GM23338 (cell line): ENCODE results near the gene FBXO39. TPM values are rescaled to one million over a fixed set of nuclear protein-coding genes. Genes with fewer than 3 reads are reported as not detected.

Experiments
- ATAC-seq: fragments of 200-7000 bp; cut with Tn5 transposase; 3 replicates; pipeline ENCODE4 v1.9.1; 2020
- DNase-seq: peaks from one replicate; pipeline ENCODE4 v3.0.0-alpha.2; 2015; ENCODE audit warnings: low spot score
- H2AFZ ChIP-seq: fragments of 200-600 bp; sonication (generic); 2 replicates; pipeline ENCODE4 v1.8.0; 2016; ENCODE audit warnings: antibody characterized with exemption, mild to moderate bottlenecking, moderate library complexity
- H3F3A ChIP-seq: fragments of 200-600 bp; sonication (generic); replicated peaks from 2 replicates; pipeline ENCODE4 v1.8.0; 2017; ENCODE audit warnings: antibody characterized with exemption, mixed run types, low read depth
- H3K27ac ChIP-seq: fragments of 200-600 bp; sonication (generic); 2 replicates; pipeline ENCODE4 v1.6.1; 2016; ENCODE audit warnings: low read depth
- H3K27me3 ChIP-seq: fragments of 200-600 bp; sonication (generic); 2 replicates; pipeline ENCODE4 v1.8.0; 2016; ENCODE audit warnings: mild to moderate bottlenecking, mixed run types, moderate library complexity; ENCODE audit not compliant: insufficient read depth
- H3K36me3 ChIP-seq: fragments of 200-600 bp; sonication (generic); 2 replicates; pipeline ENCODE4 v1.8.0; 2016; ENCODE audit warnings: mild to moderate bottlenecking; ENCODE audit not compliant: insufficient read depth
- H3K4me1 ChIP-seq: fragments of 200-600 bp; sonication (generic); 2 replicates; pipeline ENCODE4 v1.8.0; 2016; ENCODE audit warnings: mild to moderate bottlenecking, moderate library complexity; ENCODE audit not compliant: insufficient read depth
- H3K4me2 ChIP-seq: fragments of 200-600 bp; sonication (generic); 2 replicates; pipeline ENCODE4 v1.7.1; 2017; ENCODE audit warnings: mixed run types
- H3K4me3 ChIP-seq: fragments of 200-600 bp; sonication (generic); 2 replicates; pipeline ENCODE4 v1.6.1; 2016; ENCODE audit warnings: mixed run types
- H3K79me2 ChIP-seq: fragments of 200-600 bp; sonication (generic); replicated peaks from 2 replicates; pipeline ENCODE4 v1.8.0; 2017; ENCODE audit warnings: mild to moderate bottlenecking; ENCODE audit not compliant: insufficient read depth
- H3K9me2 ChIP-seq: fragments of 200-600 bp; sonication (generic); 2 replicates; pipeline ENCODE4 v1.8.0; 2017; ENCODE audit not compliant: insufficient read depth
- H4K20me1 ChIP-seq: fragments of 200-600 bp; sonication (generic); replicated peaks from 2 replicates; pipeline ENCODE4 v1.8.0; 2017; ENCODE audit warnings: mild to moderate bottlenecking; ENCODE audit not compliant: insufficient read depth
- H3K27ac Mint-ChIP-seq: 2 replicates; pipeline ENCODE4 v1.8.0; 2020; ENCODE audit warnings: inconsistent platforms, mild to moderate bottlenecking, moderate library complexity, mixed read lengths
- H3K27me3 Mint-ChIP-seq: 3 replicates; pipeline ENCODE4 v1.8.0; 2022; ENCODE audit warnings: low read depth, mild to moderate bottlenecking, moderate library complexity, mixed read lengths, inconsistent platforms; ENCODE audit not compliant: insufficient read depth, poor library complexity
- H3K36me3 Mint-ChIP-seq: 3 replicates; pipeline ENCODE4 v1.8.0; 2021; ENCODE audit warnings: low read depth, mild to moderate bottlenecking, inconsistent platforms, moderate library complexity, mixed read lengths
- H3K4me1 Mint-ChIP-seq: 3 replicates; pipeline ENCODE4 v1.8.0; 2020; ENCODE audit warnings: mild to moderate bottlenecking, inconsistent platforms, mixed read lengths
- H3K4me3 Mint-ChIP-seq: 3 replicates; pipeline ENCODE4 v1.8.0; 2021; ENCODE audit warnings: moderate library complexity, mild to moderate bottlenecking, inconsistent platforms, mixed read lengths
- H3K9me3 Mint-ChIP-seq: 3 replicates; pipeline ENCODE4 v1.8.0; 2020; ENCODE audit warnings: moderate library complexity, mild to moderate bottlenecking, inconsistent platforms, mixed read lengths
- CREB1 ChIP-seq: fragments of 250-450 bp; sonication (Bioruptor Pico); IDR thresholded peaks from 2 replicates; pipeline ENCODE4 v1.5.0; 2020; ENCODE audit warnings: low read depth, mild to moderate bottlenecking, moderate library complexity
- NANOG ChIP-seq: IDR thresholded peaks from 2 replicates; pipeline ENCODE4 v1.6.1; 2016; ENCODE audit warnings: antibody characterized with exemption, borderline replicate concordance
- POLR2AphosphoS5 ChIP-seq: IDR thresholded peaks from 2 replicates; pipeline ENCODE4 v1.6.1; 2016; ENCODE audit warnings: antibody characterized with exemption, low read depth
- polyA plus RNA-seq: library from polyadenylated mRNA; unstranded; fragments of >200 nt; fragmentation: Nextera tagmentation; extraction: Ambion mirVana; gene quantifications from 2 replicates; pipeline ENCODE4 v1.2.1, GENCODE V29; 2016
- total RNA-seq: library from RNA; depleted of rRNA; stranded (reverse); fragments of >200 nt; shearing (Covaris generic); gene quantifications from 2 replicates; pipeline ENCODE4 v1.2.3, GENCODE V29; 2014
- TF ChIP-seq, protein P1 (sequence below), 2 experiments: fragments of 200-600 bp in 1 of 2; sonication (generic) in 1 of 2; conservative IDR thresholded peaks; 2 replicates each; pipeline versions ENCODE4 v1.5.1 to v1.6.1; 2016 to 2017; ENCODE audit warnings: antibody characterized with exemption in 2 of 2, low read depth in 2 of 2, mild to moderate bottlenecking in 2 of 2, moderate library complexity in 1 of 2
- TF ChIP-seq, protein P2 (sequence below): IDR thresholded peaks from one replicate; pipeline ENCODE4 v1.6.1; 2018; ENCODE audit warnings: antibody characterized with exemption; ENCODE audit not compliant: unreplicated experiment

FBXO39 gene
- total and polyA plus RNA-seq, 2 experiments from 2014 or later = not detected

DNA sequence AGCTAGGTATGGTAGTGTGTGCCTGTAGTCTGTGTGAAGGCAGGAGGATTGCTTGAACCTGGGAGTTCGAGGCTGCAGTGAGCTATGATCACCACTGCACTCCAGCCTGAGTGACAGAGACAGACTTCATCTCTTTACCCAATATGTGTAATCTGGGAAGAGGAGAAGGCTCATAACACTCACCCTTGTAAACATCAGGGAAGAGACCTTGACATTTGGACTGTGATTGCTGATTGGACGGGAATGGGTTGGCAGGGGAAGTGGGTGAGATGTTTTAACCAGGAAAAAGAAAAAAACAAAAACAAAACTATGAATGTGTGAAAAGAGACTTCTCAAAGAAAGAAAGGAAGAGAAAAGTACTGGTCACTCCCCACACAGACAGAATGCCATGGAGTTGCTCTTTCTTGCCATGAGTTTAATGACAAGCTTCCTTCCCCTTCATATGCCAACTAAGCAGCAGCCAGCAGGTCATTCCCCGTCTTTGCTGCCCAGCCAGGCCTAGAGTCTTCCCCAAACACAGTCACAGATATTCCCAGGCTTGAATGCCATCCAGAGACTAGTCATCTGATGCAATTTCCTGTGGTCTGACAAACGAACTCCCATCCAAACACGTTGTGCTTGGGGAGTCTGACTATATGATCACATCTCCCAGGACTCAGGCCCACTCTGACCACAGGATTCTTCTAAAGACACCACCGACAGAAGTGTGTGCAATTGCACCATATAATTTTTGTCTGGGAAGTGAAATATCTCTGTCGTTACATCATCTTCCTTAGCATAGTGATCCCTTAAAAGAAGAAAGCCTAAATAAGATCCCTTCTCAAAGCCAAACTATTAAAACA, 23.7 kb upstream of the FBXO39 start (continued):
- no peak for TF ChIP-seq NANOG

DNA sequence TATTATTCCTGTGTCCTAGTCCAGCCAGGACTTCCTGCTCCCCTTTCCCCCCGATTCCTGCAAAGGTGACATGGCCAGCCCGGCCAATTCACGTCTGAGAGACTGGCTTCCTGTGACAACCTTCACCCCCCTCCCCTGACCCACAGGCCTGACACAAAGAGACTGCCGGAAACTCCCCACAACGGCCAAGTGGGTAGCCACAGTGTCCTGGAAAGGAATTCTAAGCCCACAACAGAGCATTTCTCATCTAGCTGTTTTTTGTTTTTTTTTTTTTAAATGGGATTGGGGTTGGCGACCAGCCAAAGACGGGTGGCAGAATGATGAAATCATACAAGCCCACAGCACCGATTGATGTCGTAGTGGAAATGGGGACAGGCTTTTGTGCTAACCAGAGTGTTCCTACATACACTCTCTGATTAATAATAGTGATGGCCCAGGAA, 23.0 kb upstream of the FBXO39 start:
- H2AFZ ChIP-seq = peak overlapping the region; percentile 89; the same call in 1 of the 2 replicates
- H3K27ac Mint-ChIP-seq = peak overlapping the region; percentile 95
- peaks cover 12% of the 10 kb centered on the region for H3K27me3 Mint-ChIP-seq
- H3K36me3 Mint-ChIP-seq = no peaks in the 10 kb centered on the region
- 0 out of 2 replicates have a peak, but pooled peaks cover 6% of the 10 kb centered on the region for H3K9me2 ChIP-seq
- H4K20me1 ChIP-seq = no peaks in the 10 kb centered on the region
- no peaks in the 10 kb centered on the region for H3F3A ChIP-seq
- TF ChIP-seq, protein P1, sequence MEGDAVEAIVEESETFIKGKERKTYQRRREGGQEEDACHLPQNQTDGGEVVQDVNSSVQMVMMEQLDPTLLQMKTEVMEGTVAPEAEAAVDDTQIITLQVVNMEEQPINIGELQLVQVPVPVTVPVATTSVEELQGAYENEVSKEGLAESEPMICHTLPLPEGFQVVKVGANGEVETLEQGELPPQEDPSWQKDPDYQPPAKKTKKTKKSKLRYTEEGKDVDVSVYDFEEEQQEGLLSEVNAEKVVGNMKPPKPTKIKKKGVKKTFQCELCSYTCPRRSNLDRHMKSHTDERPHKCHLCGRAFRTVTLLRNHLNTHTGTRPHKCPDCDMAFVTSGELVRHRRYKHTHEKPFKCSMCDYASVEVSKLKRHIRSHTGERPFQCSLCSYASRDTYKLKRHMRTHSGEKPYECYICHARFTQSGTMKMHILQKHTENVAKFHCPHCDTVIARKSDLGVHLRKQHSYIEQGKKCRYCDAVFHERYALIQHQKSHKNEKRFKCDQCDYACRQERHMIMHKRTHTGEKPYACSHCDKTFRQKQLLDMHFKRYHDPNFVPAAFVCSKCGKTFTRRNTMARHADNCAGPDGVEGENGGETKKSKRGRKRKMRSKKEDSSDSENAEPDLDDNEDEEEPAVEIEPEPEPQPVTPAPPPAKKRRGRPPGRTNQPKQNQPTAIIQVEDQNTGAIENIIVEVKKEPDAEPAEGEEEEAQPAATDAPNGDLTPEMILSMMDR (conservative IDR thresholded peaks at IDR 0.05; ENCODE audit: low read depth in 2 of 2) = no peak
- TF ChIP-seq POLR2AphosphoS5 = no peak
- TF ChIP-seq CREB1 (CRISPR knock-in tag) = no peak
- TF ChIP-seq, protein P2, sequence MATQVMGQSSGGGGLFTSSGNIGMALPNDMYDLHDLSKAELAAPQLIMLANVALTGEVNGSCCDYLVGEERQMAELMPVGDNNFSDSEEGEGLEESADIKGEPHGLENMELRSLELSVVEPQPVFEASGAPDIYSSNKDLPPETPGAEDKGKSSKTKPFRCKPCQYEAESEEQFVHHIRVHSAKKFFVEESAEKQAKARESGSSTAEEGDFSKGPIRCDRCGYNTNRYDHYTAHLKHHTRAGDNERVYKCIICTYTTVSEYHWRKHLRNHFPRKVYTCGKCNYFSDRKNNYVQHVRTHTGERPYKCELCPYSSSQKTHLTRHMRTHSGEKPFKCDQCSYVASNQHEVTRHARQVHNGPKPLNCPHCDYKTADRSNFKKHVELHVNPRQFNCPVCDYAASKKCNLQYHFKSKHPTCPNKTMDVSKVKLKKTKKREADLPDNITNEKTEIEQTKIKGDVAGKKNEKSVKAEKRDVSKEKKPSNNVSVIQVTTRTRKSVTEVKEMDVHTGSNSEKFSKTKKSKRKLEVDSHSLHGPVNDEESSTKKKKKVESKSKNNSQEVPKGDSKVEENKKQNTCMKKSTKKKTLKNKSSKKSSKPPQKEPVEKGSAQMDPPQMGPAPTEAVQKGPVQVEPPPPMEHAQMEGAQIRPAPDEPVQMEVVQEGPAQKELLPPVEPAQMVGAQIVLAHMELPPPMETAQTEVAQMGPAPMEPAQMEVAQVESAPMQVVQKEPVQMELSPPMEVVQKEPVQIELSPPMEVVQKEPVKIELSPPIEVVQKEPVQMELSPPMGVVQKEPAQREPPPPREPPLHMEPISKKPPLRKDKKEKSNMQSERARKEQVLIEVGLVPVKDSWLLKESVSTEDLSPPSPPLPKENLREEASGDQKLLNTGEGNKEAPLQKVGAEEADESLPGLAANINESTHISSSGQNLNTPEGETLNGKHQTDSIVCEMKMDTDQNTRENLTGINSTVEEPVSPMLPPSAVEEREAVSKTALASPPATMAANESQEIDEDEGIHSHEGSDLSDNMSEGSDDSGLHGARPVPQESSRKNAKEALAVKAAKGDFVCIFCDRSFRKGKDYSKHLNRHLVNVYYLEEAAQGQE = no peak
- no peak for TF ChIP-seq NANOG
- DNase-seq = peak; percentile 56
- peak overlapping the region; percentile 56; the same call in 1 of the 2 replicates for H3K4me2 ChIP-seq
- no peaks in the 10 kb centered on the region for H3K79me2 ChIP-seq
- no peak overlapping the region for H3K4me3 ChIP-seq
- H3K27ac ChIP-seq = peak overlapping the region; percentile 64; the same call in 1 of the 2 replicates
- peak; percentile 65 for ATAC-seq
- peaks cover 18% of the 10 kb centered on the region for H3K4me1 ChIP-seq
- no peak overlapping the region; the same call in 2 of the 3 replicates for H3K4me3 Mint-ChIP-seq
- H3K36me3 ChIP-seq = no peaks in the 10 kb centered on the region
- no peaks in the 10 kb centered on the region for H3K27me3 ChIP-seq
- peaks cover 24% of the 10 kb centered on the region for H3K4me1 Mint-ChIP-seq
- H3K9me3 Mint-ChIP-seq = peaks cover 12% of the 10 kb centered on the region

DNA sequence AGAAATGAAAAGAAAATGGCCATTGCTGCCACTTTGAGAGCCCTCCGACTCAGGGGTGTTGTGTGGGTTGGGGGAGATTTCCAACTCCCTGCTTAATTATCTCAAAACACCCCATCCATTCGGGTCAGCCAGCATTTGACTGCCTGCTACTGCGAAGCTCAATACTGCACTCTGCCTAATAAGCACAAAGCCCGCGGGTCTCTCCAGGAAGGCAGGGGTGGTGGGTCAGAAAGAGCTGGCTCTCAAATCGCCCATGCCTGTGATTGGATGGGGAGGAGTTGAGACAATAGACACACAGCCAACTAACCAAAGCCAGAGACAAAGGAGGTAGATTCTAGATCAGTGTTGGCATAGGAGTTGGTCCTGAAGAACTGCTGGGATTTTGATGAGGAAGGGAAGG, 22.5 kb upstream of the FBXO39 start:
- Histone ChIP-seq H3F3A (no peaks in the 10 kb centered on the region), H2AFZ (peak overlapping the region; percentile 89; the same call in 1 of the 2 replicates)

More for the DNA sequence above, 22.5 kb upstream of the FBXO39 start:
- no peaks in the 10 kb centered on the region for H3K36me3 ChIP-seq
- DNase-seq (no peak), ATAC-seq (peak; percentile 53)
- Mint-ChIP-seq H3K27me3 (peaks cover 11% of the 10 kb centered on the region), H3K4me1 (peaks cover 24% of the 10 kb centered on the region), H3K36me3 (no peaks in the 10 kb centered on the region), H3K9me3 (peaks cover 9% of the 10 kb centered on the region), H3K27ac (no peak overlapping the region), H3K4me3 (no peak overlapping the region; the same call in 2 of the 3 replicates)
- peaks cover 18% of the 10 kb centered on the region for H3K4me1 ChIP-seq
- TF ChIP-seq, protein P2 = no peak
- TF ChIP-seq, protein P1 (conservative IDR thresholded peaks at IDR 0.05; ENCODE audit: low read depth in 2 of 2) = no peak
- 0 out of 2 replicates have a peak, but pooled peaks cover 6% of the 10 kb centered on the region for H3K9me2 ChIP-seq
- H3K79me2 ChIP-seq = no peaks in the 10 kb centered on the region
- no peaks in the 10 kb centered on the region for H4K20me1 ChIP-seq
- H3K4me2 ChIP-seq = no peak overlapping the region
- no peaks in the 10 kb centered on the region for H3K27me3 ChIP-seq
- H3K4me3 ChIP-seq = no peak overlapping the region
- H3K27ac ChIP-seq = 0 out of 2 replicates have a peak overlapping the region, but pooled peaks have one; percentile 64
